Parathyroid adenoma (tissue), 2 donors: ENCODE data around the gene SORBS1.

Experiments
- H2AFZ ChIP-seq: fragments of 300-600 bp; sonication (generic); one replicate; pipeline ENCODE4 v1.7.0; 2017; ENCODE audit warnings: antibody characterized with exemption, mild to moderate bottlenecking
- H3K27ac ChIP-seq: fragments of 300-600 bp; sonication (generic); one replicate; pipeline ENCODE4 v1.7.0; 2017
- H3K27me3 ChIP-seq: fragments of 300-600 bp; sonication (generic); one replicate; pipeline ENCODE4 v1.7.0; 2017; ENCODE audit warnings: low read length; ENCODE audit not compliant: control insufficient read depth, insufficient read depth
- H3K36me3 ChIP-seq: fragments of 300-600 bp; sonication (generic); one replicate; pipeline ENCODE4 v1.7.0; 2017; ENCODE audit warnings: low read length; ENCODE audit not compliant: control insufficient read depth, insufficient read depth
- H3K4me1 ChIP-seq: fragments of 300-600 bp; sonication (generic); one replicate; pipeline ENCODE4 v1.7.0; 2017; ENCODE audit warnings: control low read depth
- H3K4me2 ChIP-seq: fragments of 300-600 bp; sonication (generic); one replicate; pipeline ENCODE4 v1.7.0; 2017; ENCODE audit warnings: low read length
- H3K4me3 ChIP-seq: fragments of 300-600 bp; sonication (generic); one replicate; pipeline ENCODE4 v1.7.0; 2017; ENCODE audit warnings: low read depth, low read length
- H3K79me2 ChIP-seq: fragments of 300-600 bp; sonication (generic); one replicate; pipeline ENCODE4 v1.7.0; 2017; ENCODE audit warnings: control low read depth
- H3K9ac ChIP-seq: fragments of 300-600 bp; sonication (generic); one replicate; pipeline ENCODE4 v1.7.0; 2017; ENCODE audit warnings: mild to moderate bottlenecking
- H3K9me3 ChIP-seq: fragments of 300-600 bp; sonication (generic); one replicate; pipeline ENCODE4 v1.7.0; 2017; ENCODE audit warnings: low read length; ENCODE audit not compliant: control insufficient read depth
- TF ChIP-seq, protein P1 (sequence below): fragments of 300-600 bp; sonication (generic); IDR thresholded peaks from one replicate; pipeline ENCODE4 v1.7.0; 2017; ENCODE audit warnings: antibody characterized with exemption, mild to moderate bottlenecking
- donor health status: primary hyperparathyroidism.

Gene SORBS1

DNA sequence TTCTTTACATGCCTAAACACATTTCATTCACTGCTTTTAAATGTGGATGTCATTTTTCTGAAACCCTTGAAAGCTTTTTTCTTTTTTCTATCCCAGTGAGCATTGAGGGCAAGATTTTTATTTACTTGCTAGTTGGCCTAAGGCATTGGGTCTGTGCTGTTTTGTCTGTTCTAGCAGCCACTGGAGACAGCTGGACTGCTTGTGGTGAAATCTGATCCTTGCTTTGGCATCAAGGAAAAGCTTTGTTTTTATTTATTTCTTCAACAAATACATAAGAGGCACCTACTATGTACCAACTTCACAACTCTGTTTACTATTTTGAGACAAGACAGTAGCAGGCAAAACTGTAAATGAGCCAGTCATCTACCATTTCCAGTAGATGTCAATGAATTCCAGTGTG, 241.9 kb downstream of the SORBS1 start:
- Histone ChIP-seq H3K27me3 (no peaks in the 10 kb centered on the region), H3K4me1 (no peaks in the 10 kb centered on the region), H3K9me3 (no peaks in the 10 kb centered on the region), H2AFZ (no peak overlapping the region), H3K9ac (no peak overlapping the region), H3K4me3 (no peak overlapping the region), H3K36me3 (no peaks in the 10 kb centered on the region), H3K27ac (no peak overlapping the region), H3K4me2 (no peak overlapping the region), H3K79me2 (no peaks in the 10 kb centered on the region)
- TF ChIP-seq, protein P1, sequence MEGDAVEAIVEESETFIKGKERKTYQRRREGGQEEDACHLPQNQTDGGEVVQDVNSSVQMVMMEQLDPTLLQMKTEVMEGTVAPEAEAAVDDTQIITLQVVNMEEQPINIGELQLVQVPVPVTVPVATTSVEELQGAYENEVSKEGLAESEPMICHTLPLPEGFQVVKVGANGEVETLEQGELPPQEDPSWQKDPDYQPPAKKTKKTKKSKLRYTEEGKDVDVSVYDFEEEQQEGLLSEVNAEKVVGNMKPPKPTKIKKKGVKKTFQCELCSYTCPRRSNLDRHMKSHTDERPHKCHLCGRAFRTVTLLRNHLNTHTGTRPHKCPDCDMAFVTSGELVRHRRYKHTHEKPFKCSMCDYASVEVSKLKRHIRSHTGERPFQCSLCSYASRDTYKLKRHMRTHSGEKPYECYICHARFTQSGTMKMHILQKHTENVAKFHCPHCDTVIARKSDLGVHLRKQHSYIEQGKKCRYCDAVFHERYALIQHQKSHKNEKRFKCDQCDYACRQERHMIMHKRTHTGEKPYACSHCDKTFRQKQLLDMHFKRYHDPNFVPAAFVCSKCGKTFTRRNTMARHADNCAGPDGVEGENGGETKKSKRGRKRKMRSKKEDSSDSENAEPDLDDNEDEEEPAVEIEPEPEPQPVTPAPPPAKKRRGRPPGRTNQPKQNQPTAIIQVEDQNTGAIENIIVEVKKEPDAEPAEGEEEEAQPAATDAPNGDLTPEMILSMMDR = no peak

DNA sequence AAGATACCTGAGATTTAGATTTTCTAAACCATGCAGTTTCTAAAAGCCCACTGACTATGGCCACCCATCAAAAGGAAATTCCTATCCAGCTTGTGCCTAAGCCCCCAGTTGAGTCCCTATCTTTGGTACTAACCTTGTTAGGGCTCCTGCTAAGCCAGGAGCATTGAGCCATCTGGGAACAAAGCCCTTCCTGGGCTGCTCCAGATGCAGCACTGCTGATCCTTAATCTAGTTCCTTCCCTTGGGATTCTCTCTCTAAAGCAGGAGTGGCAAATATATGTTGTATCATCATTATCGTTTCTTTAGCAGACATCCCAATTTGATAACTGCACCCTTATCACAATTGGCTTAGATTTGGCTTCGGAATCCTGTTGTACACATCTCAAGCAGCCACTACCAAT, 245.7 kb downstream of the SORBS1 start:
- Histone ChIP-seq H3K36me3 (no peaks in the 10 kb centered on the region), H3K4me3 (no peak overlapping the region), H2AFZ (no peak overlapping the region), H3K4me1 (no peaks in the 10 kb centered on the region), H3K9ac (no peak overlapping the region), H3K27me3 (no peaks in the 10 kb centered on the region), H3K9me3 (no peaks in the 10 kb centered on the region), H3K4me2 (no peak overlapping the region), H3K79me2 (no peaks in the 10 kb centered on the region), H3K27ac (no peak overlapping the region)
- TF ChIP-seq, protein P1 = no peak

DNA sequence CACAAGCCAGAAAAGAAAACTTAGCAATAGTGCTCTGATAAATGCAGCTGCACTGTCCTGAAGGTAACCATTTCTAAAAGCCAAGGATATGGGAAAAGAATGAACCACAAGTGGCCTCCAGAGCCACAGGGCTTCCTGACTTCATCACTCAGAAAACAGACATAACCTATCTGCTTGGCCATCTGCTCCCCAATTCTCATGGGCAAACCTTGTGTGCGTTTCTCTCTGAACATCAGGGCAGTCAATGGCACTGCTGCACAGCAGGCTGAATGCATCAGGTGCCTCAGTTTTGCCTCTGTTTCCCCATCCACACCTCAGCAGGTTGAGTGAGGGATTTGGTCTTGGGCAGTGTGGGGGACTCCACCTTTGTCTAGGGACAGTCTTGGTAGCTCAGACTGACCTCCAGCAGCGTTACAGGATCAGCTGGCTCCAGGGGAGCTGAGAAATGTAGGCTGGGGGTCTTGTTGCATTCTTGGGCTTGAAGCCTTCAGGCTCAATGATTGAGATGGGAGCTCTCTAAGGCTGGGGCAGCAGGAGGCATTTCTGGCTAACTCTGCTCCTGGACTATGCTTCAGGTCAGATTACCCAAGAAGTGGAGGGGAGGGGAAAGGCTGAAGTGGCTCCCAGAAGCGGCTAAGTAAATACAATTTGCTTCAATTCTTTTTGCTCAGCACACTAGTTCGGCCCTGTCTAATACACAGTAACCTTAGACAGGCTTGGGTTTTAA, 246.8 kb downstream of the SORBS1 start:
- Histone ChIP-seq H3K27me3 (no peaks in the 10 kb centered on the region), H3K4me1 (no peaks in the 10 kb centered on the region), H3K4me3 (no peak overlapping the region), H3K27ac (no peak overlapping the region), H3K36me3 (no peaks in the 10 kb centered on the region), H3K79me2 (no peaks in the 10 kb centered on the region), H3K9me3 (no peaks in the 10 kb centered on the region), H2AFZ (no peak overlapping the region), H3K4me2 (no peak overlapping the region), H3K9ac (no peak overlapping the region)
- TF ChIP-seq, protein P1 = no peak

DNA sequence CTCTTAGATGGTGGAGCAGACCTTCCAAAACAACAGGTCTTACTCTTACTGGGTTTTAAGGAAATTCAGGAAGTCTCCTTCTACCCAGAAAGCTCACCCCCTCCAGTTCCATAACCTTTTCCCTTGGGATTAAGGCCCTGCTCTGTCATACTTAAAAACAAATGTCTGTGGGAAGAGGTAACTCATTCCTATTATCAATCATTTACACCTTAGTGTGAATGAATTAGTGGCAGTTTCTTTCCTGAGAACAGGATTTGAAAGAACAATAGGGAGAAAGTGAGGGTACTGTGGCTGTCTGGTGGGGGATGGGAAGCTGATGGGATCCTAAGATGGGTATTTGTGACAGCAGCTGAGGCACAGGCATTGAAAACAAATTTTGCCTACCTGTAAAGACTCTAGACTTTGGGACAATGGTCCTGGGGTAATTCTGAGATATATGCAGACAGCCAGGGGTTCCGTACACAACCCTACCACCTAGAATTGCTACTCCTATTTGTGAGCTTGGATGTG, 248.1 kb downstream of the SORBS1 start:
- H3K4me2 ChIP-seq = no peak overlapping the region
- no peak overlapping the region for H3K4me3 ChIP-seq
- H3K9me3 ChIP-seq = no peaks in the 10 kb centered on the region
- TF ChIP-seq, protein P1 = no peak
- H3K4me1 ChIP-seq = no peaks in the 10 kb centered on the region
- no peak overlapping the region for H3K27ac ChIP-seq
- H3K27me3 ChIP-seq = no peaks in the 10 kb centered on the region
- H2AFZ ChIP-seq = no peak overlapping the region
- no peaks in the 10 kb centered on the region for H3K79me2 ChIP-seq
- H3K9ac ChIP-seq = no peak overlapping the region
- no peaks in the 10 kb centered on the region for H3K36me3 ChIP-seq

GRCh38 chr10:95312257-95312656, 248.9 kb downstream of the SORBS1 start:
- Histone ChIP-seq H2AFZ (no peak overlapping the region), H3K36me3 (no peaks in the 10 kb centered on the region), H3K4me1 (no peaks in the 10 kb centered on the region), H3K9ac (no peak overlapping the region), H3K4me2 (no peak overlapping the region), H3K9me3 (no peaks in the 10 kb centered on the region), H3K27ac (no peak overlapping the region), H3K4me3 (no peak overlapping the region), H3K27me3 (no peaks in the 10 kb centered on the region), H3K79me2 (no peaks in the 10 kb centered on the region)
- TF ChIP-seq, protein P1 = no peak
